ENCODE measurements around the gene TMEM219. TPM values are rescaled to one million over a fixed set of nuclear protein-coding genes. Genes with fewer than 3 reads are reported as not detected.
A peak's percentile ranks its signal among the peaks of the same experiment; 100 is the strongest.
"Not testable (repeated sequence)": the region's sequence is repeated elsewhere in the genome, so short reads cannot be mapped to it uniquely, and the experiment has no call there.

Gene TMEM219
- total and polyA plus RNA-seq, 3 experiments from 2014 or later = 36.8 to 168 (median 43.4) TPM

DNA sequence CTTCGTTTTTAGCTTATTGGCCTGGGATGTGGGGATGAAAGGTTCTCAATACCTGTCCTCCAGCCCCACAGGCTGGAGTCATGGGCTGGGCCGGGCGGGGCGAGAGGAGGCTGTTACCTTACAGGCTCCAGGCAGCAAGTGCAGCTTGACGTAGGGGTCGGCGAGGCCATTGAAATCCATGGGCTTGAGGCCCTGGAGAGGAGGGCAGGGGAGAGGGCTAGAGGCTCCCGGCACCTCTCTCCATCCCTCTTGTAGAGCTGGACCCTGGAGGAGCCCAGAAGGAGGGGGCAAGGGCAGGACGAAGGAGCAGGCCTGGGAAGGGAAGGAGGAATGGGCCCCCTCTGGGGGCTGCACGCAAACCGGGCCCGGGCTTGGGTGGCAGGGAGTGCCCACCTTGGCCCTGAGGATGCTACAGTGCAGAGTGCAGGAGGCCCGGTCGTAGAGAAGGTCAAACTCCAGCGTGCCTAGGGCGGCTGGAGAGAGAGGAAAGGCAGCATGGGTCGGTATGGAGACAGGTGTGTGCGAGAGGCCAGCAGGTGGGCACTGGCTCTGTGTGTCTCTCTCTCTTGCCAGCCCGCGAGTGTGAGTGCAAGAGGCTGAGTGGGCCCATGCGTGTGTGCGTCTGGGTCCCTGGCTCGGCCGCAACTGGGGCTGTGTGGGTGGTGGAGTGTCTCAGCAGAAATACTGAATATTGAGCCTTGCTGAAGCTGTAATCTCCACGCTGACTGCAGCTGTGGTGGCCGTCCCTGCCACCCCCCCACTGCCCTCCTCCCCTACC lies 47.4 kb downstream of the TMEM219 start:
- H3K4me1 Mint-ChIP-seq = peaks cover 5 to 16% (median 9%) of the 10 kb centered on the region in 3 donors
- Histone ChIP-seq H3K4me1 (ENCODE audit: insufficient read depth, low read length) (peaks cover 6% of the 10 kb centered on the region), H3K27me3 (ENCODE audit: insufficient read depth, low read length, poor library complexity, severe bottlenecking) (peaks cover 7% of the 10 kb centered on the region), H3K36me3 (ENCODE audit: insufficient read depth, low read length) (no peaks in the 10 kb centered on the region), H3K9me3 (ENCODE audit: low read length) (no peaks in the 10 kb centered on the region), H3K27ac (ENCODE audit: low read depth, low read length) (no peak overlapping the region), H3K4me3 (ENCODE audit: low read length) (no peak overlapping the region)
- no peaks in the 10 kb centered on the region for H3K36me3 Mint-ChIP-seq
- CTCF ChIA-PET = interaction anchor here (1.3 to 1.4 kb wide), 2 partner anchors 14 to 279 kb away, joined by 3 to 4 read pairs; partner anchors contain the start of genes HIRIP3 and INO80E
- POLR2A ChIA-PET = interaction anchor here (0.5 kb wide), 1 partner anchor 569 kb away, joined by 3 read pairs; no protein-coding TSS in a partner anchor
- no peaks in the 10 kb centered on the region for H3K9me3 Mint-ChIP-seq
- H3K4me3 Mint-ChIP-seq = peak overlapping the region in 4 of 7 donors; percentile 20 to 56 (median 40)
- no peak for DNase-seq
- H3K27me3 Mint-ChIP-seq = peaks cover 16 to 28% of the 10 kb centered on the region in 2 donors
- H3K27ac Mint-ChIP-seq = no peak overlapping the region

DNA sequence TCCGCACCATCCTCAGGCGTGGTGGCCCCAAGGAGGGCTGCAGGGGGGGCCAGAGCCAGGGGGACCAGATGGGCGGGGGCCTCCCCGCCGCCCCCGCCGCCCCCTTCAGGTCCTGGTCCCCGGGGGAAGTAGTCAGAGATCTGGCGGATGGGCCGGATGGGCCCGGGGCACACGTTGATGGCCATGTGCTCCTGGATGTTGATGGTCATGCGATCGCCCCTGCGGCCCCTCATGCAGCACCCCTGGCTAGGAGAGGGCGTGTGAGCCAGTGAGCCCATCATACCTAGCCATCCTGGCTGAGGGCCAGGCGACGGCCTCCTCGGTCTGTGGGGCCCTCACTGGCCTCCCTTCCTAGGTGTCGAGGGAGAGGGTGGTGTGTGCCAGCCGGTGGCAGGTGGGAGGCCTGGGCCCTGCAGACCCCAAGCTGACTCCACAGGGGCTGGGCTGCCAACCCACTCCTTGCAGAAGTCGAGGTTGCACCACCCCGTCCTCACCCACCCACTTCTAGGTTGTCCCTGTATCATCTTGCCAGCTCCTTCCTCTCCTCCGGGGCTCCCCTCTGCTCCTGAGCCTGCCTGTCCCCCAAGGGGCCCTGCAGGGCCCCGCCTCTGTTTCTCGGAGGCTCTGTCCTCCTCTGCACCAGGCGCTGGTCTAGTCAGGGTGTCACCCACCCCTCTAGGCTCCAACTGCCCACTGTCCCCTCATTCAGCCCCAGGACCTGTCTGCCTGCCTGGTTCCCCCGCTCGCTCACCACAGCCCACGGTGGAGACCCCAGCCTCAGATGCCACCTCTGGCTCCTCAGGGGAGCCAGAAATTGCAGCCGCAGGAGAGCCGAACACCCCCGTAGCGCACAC lies 48.3 kb downstream of the TMEM219 start:
- ChIA-PET CTCF (interaction anchor here (1.3 to 1.4 kb wide), 2 partner anchors 15 to 280 kb away, joined by 3 to 4 read pairs; partner anchors contain the start of genes HIRIP3 and INO80E), POLR2A (no interaction called here)
- no peaks in the 10 kb centered on the region for H3K36me3 ChIP-seq (ENCODE audit: insufficient read depth, low read length)
- Mint-ChIP-seq H3K9me3 (no peaks in the 10 kb centered on the region), H3K27ac (no peak overlapping the region), H3K4me3 (peak overlapping the region in 6 of 7 donors; percentile 63 to 83 (median 71)), H3K27me3 (peaks cover 16 to 28% of the 10 kb centered on the region in 2 donors), H3K36me3 (no peaks in the 10 kb centered on the region), H3K4me1 (peaks cover 5 to 16% (median 9%) of the 10 kb centered on the region in 3 donors)
- H3K4me3 ChIP-seq (ENCODE audit: low read length) = peak overlapping the region; percentile 39
- H3K27me3 ChIP-seq (ENCODE audit: insufficient read depth, low read length, poor library complexity, severe bottlenecking) = peaks cover 7% of the 10 kb centered on the region
- DNase-seq = no peak
- H3K27ac ChIP-seq (ENCODE audit: low read depth, low read length) = no peak overlapping the region
- H3K4me1 ChIP-seq (ENCODE audit: insufficient read depth, low read length) = peaks cover 6% of the 10 kb centered on the region
- H3K9me3 ChIP-seq (ENCODE audit: low read length) = no peaks in the 10 kb centered on the region

DNA sequence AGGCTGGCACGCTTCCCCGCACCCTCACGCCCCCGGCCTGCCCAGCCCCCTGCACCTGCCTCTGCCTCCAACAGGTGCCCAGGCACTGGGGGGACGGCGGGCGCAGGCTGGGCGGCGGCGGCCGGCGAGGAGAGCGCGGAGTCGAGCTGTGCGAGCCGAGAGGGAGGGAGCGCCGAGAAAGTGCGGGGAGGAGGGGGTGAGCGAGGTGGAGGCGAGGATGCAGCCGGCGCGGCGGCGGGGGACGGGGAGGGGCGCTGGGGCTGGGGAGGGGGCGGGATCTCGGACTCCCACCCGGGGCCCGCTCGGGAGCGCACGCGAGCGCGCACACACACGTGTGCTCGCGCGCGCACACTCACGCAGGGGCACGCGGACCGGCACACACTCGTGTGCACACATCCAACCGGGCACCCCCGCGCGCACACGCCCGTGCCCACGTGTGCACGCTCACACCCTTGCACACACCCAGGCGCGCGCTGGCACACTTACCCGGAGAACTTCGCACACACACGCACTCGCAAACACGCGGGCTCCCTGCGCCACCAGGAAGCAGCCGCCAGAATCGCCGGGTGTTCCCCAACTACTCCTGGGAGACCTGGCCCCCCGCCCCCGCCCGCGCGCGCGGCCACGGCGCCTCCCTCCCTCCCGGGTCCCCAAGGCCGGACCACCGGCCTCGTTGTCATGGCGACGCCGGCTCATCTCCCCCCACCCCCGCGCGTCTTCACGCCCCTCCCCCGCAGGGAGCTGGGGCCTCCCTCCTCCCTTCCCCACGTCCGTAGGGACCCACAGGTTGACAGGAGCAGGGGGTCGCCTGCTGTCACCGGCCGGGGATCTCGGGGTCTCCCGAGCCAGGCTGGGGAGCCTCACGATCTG lies 49.2 kb downstream of the TMEM219 start, which contains the start of gene DOC2A:
Gene DOC2A (minus strand): TSS at position 184 of the 870 bp plus-strand sequence. CDS start 805 bp downstream, outside the sequence.
- peaks cover 6% of the 10 kb centered on the region for H3K4me1 ChIP-seq (ENCODE audit: insufficient read depth, low read length)
- ChIA-PET CTCF (interaction anchor here (0.6 to 1.3 kb wide), 2 partner anchors 51 to 281 kb away, joined by 3 read pairs; no protein-coding TSS in a partner anchor), POLR2A (no interaction called here)
- no peaks in the 10 kb centered on the region for H3K36me3 ChIP-seq (ENCODE audit: insufficient read depth, low read length)
- no peaks in the 10 kb centered on the region for H3K9me3 ChIP-seq (ENCODE audit: low read length)
- peaks cover 5 to 16% (median 7%) of the 10 kb centered on the region in 3 donors for H3K4me1 Mint-ChIP-seq
- H3K9me3 Mint-ChIP-seq = no peaks in the 10 kb centered on the region
- H3K36me3 Mint-ChIP-seq = no peaks in the 10 kb centered on the region
- peak within 1 kb of the TSS; percentile 39 for H3K4me3 ChIP-seq (ENCODE audit: low read length)
- H3K27ac Mint-ChIP-seq = peak within 1 kb of the TSS in 2 of 8 donors; percentile 72 to 89
- no peak within 1 kb of the TSS for H3K27ac ChIP-seq (ENCODE audit: low read depth, low read length)
- H3K4me3 Mint-ChIP-seq = peak within 1 kb of the TSS; percentile 46 to 93 (median 82)
- H3K27me3 Mint-ChIP-seq = peaks cover 19 to 28% of the 10 kb centered on the region in 2 donors
- no peak for DNase-seq
- H3K27me3 ChIP-seq (ENCODE audit: insufficient read depth, low read length, poor library complexity, severe bottlenecking) = peaks cover 7% of the 10 kb centered on the region

DNA sequence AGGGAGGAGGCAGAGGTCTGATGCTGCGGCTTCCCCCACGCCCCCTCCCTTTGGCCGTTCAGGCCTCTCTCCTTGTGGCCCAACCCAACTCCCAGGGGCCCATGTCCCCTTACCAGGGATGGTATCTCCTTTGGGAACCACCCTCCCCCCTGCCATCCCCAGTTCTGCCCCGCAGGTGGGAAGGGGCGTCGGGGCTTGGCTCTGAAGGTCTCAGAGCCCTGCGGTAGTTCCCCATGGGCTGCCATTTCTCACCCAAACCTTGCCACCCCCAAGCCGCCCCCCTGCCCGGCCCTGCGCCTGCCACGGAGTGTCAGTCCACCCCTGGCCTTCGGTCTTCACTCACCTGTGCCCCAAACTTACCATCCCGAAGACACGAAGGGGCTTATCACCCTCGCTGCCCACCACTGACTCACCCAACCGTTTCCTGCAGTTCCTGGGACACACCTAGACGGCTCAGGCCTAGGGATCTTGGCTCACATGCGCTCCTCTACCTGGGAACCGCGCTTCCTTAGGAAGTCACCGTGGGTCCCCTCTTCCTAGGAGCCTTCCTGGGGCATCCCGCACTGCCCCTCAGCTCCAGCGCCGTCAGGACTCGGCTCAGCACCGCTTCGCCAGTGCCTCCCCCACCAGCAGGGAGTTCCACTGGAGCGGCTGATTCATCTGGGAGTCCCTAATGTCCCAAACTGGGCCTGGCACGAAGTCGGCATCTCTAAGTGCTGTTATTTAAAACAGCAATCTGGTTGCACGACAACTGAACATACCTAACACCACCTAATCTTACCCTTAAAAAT lies 50.0 kb downstream of the TMEM219 start:
- H3K36me3 ChIP-seq (ENCODE audit: insufficient read depth, low read length) = no peaks in the 10 kb centered on the region
- peaks cover 5 to 16% (median 7%) of the 10 kb centered on the region in 3 donors for H3K4me1 Mint-ChIP-seq
- no peak for DNase-seq
- peaks cover 19 to 28% of the 10 kb centered on the region in 2 donors for H3K27me3 Mint-ChIP-seq
- H3K4me3 Mint-ChIP-seq = peak overlapping the region; percentile 46 to 93 (median 82)
- H3K36me3 Mint-ChIP-seq = no peaks in the 10 kb centered on the region
- peaks cover 7% of the 10 kb centered on the region for H3K27me3 ChIP-seq (ENCODE audit: insufficient read depth, low read length, poor library complexity, severe bottlenecking)
- peaks cover 6% of the 10 kb centered on the region for H3K4me1 ChIP-seq (ENCODE audit: insufficient read depth, low read length)
- no peaks in the 10 kb centered on the region for H3K9me3 Mint-ChIP-seq
- H3K9me3 ChIP-seq (ENCODE audit: low read length) = no peaks in the 10 kb centered on the region
- no peak overlapping the region for H3K4me3 ChIP-seq (ENCODE audit: low read length)
- H3K27ac ChIP-seq (ENCODE audit: low read depth, low read length) = no peak overlapping the region
- peak overlapping the region in 4 of 8 donors; percentile 30 to 89 (median 68) for H3K27ac Mint-ChIP-seq
- CTCF ChIA-PET = no interaction called here
- POLR2A ChIA-PET = no interaction called here

DNA sequence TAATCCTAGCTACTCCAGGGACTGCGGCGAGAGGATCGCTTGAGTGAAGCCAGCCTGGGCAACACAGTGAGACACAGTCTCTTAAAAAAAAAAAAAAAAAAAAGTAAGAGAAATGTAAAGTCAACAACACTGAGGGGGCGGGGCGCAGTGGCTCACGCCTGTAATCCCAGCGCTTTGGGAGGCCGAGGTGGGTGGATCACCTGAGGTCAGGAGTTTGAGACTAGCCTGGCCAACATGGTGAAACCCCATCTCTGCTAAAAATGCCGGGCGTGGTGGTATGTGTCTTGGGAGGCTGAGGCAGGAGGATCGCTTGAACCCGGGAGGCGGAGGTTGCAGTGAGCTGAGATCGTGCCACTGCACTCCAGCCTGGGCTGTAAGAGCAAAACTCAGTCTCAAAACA lies 50.7 kb downstream of the TMEM219 start:
- H3K4me3 ChIP-seq (ENCODE audit: low read length); H3K27me3 ChIP-seq (ENCODE audit: insufficient read depth, low read length, poor library complexity, severe bottlenecking); POLR2A ChIA-PET; CTCF ChIA-PET; H3K4me1 ChIP-seq (ENCODE audit: insufficient read depth, low read length); H3K9me3 ChIP-seq (ENCODE audit: low read length); H3K9me3 Mint-ChIP-seq; H3K27ac ChIP-seq (ENCODE audit: low read depth, low read length); DNase-seq; H3K36me3 Mint-ChIP-seq; H3K36me3 ChIP-seq (ENCODE audit: insufficient read depth, low read length); H3K27ac Mint-ChIP-seq: not testable (repeated sequence)
- Mint-ChIP-seq H3K4me1 (peaks cover 5 to 16% (median 7%) of the 10 kb centered on the region in 3 donors), H3K4me3 (peak overlapping the region in 3 of 7 donors; percentile 41 to 65 (median 48)), H3K27me3 (peaks cover 19 to 28% of the 10 kb centered on the region in 2 donors)

DNA sequence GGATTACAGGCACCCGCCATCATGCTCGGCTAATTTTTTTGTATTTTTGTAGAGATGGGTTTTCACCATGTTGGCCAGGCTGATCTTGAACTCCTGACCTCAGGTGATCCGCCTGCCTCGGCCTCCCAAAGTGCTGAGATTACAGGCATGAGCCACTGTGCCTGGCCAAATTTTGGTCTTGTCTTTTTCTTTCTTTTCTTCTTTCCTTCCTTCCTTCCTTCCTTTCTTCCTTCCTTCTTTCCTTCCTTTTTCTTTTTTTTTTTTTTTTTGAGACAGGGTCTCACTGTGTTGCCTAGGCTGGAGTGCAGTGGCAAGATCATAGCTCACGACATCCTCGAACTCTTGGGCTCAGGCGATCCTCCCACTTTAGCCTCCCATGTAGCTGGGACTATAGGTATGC lies 53.6 kb downstream of the TMEM219 start:
- H3K27ac ChIP-seq (ENCODE audit: low read depth, low read length); H3K27me3 ChIP-seq (ENCODE audit: insufficient read depth, low read length, poor library complexity, severe bottlenecking); DNase-seq; H3K4me1 ChIP-seq (ENCODE audit: insufficient read depth, low read length); H3K36me3 ChIP-seq (ENCODE audit: insufficient read depth, low read length); POLR2A ChIA-PET; H3K9me3 ChIP-seq (ENCODE audit: low read length); H3K9me3 Mint-ChIP-seq; H3K36me3 Mint-ChIP-seq; H3K27me3 Mint-ChIP-seq; CTCF ChIA-PET; H3K4me3 ChIP-seq (ENCODE audit: low read length): not testable (repeated sequence)
- Mint-ChIP-seq H3K4me1 (peaks cover 5 to 10% (median 5%) of the 10 kb centered on the region in 3 donors), H3K4me3 (peak overlapping the region in 1 of 7 donors; percentile 60), H3K27ac (peak overlapping the region in 1 of 8 donors; percentile 10)
